RPMI7951 (cell line): Measurements from ENCODE around the gene FOXA3. TPM values are rescaled to one million over a fixed set of nuclear protein-coding genes. Genes with fewer than 3 reads are reported as not detected.

ENCODE experiments used
- DNase-seq: peaks from one replicate; pipeline ENCODE4 v3.0.0-alpha.2; 2012; ENCODE audit warnings: low read depth
- total RNA-seq: library from RNA; depleted of rRNA; stranded (reverse); fragments of >200 nt; shearing (Covaris generic); gene quantifications from 2 replicates; pipeline ENCODE4 v1.2.3, GENCODE V29; 2014; rRNA removed

Gene FOXA3
- total RNA-seq = not detected in 2 replicates

GRCh38 chr19:45863840-45864628, at the start of gene FOXA3:
Gene FOXA3, plus strand, starts transcription at chr19:45864326. Its CDS starts 131 bp downstream, at chr19:45864457.
- DNase-seq = peak; percentile 40

DNA sequence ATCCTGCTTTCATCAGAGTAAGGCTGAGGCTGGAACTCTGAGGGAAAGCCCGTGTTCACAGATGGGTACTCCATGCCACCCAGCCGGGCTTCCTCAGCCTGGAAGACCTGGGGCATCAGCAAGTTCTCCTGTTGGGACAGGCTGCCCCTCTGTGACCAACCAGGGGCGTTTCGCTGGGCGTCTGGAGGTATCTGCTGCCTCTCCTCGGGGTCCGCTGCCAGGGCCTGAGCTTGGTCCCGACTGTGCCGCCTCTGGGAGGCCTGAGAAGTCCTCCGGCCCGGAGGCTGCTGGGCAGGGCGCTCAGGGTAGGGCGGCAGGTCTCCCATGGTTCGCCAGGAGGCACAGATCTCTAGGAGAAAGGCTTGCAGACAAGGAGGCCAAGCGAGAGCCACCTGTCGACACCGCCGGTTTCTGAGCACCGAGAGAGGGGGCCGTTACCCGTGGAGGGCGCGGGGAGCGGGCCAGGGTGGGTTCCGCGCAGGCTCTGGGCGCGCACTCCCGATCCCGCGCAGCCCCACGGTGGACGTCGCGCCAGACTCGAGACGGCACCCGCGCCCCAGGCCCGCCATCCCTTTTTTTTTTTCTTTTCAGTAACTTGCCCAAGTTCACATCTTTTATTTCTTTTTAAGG, 49.2 kb upstream of the FOXA3 start, which contains the start of gene RSPH6A:
TSS of gene RSPH6A (minus strand) at position 458 of the 630 bp plus-strand sequence. CDS start at position 326, 132 bp downstream.
- no peak for DNase-seq

DNA sequence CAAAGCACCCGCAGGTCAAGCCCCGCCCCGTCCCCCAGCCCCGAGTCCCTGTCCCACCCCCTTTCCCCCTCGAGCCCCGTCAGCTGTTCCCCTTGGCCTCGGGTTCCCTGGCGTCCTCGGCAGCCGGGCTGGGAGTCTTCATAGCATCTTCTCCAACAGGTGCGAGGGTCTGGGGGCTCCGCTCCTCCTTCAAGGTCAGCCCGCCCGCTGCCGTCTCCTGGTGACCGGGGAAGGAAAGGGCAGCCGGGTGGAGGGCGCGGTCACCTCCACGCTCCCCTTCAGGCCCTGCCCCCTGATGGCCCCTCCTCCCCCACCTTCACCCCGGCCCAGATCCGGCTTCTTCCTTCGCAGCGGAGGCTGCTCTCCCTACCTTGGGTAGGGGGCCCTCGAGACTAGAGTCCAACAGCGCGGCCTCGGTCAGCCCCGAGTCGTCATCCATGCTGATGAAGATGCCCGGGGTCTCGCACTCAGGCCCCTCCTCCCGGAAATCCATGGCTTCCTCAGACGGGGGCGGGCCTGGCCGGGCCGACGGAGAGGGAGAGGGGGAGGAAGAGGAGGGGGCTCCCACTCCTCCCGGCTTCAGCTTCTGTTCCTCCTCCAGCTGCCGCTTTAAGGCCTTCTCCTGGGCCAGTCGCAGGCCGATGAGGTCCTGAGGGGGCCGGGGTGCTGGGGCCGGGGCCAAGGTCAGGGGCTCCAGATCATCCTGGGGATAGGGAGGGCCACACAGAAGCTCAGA, 48.5 kb upstream of the FOXA3 start:
- no peak for DNase-seq

DNA sequence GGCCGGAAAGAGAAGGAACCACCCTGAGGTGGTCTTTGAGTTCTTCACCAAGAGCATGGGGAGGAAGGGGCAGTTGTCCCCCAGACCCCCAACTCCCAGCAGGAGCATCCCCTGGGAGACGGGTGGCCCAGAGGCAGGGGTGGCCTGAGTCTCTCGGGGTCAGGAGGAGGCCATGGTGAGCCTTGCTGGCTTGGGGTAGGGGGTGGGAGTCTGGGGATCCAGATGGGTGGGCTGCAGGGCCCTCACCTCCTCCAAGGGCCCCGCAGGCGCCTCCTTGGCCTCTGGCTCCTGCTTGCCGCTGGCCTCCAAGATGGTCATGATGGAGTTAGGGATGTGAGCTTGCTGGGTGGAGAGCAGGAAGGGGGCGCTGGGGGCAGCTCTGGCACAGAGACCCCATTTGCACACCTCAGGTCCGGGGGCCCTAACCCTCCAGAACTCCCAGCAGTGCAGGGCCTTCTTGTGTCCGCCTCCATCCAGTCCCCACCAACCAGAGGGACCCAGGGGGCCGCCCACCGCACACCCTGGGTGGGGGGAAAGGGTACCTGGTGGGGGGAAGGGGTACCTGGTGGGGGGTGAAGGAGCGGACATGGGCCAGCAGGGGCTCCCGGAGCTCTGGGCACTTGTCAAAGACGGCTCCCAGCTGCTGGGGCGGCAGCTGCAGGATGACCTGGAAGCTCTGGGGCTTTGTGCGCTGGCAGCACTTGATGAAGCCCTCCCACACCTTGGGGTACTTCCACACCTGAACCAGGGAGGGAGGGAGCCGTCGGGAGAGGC, 47.7 kb upstream of the FOXA3 start:
- DNase-seq = no peak

DNA sequence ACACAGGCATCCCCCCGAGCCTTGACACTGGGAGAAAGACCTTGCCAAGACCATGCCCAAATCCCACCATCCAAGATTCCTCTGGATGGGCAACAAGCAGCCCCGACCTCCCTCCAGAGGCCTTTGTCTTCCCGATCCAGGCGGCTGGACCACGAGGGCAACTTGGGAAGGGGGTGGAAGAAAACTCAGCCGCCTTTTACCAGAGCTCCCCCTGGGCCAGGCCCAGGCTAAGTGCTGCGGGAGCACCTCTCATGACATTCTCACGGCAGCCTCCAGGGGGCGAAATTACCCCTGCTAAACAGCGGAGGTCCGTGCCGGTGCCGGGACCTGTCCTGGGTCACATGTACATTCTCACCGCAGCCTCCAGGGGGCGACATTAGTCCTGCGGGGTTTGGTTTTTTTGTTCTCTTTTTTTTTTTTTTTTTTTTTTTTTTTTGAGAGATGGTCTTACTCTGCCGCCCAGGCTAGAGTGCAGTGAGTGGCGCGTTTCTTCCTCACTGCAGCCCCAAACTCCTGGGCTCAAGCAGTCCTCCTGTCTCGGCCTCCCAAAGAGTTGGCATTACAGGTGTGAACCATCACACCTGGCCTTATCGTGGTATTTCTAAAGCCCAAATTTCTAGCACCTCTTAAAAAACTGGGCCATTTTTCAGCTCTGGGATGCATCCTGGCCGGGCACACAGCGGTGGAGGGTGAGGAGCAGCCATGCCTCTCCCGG, 47.0 kb upstream of the FOXA3 start:
- DNase-seq = peak; percentile 84

DNA sequence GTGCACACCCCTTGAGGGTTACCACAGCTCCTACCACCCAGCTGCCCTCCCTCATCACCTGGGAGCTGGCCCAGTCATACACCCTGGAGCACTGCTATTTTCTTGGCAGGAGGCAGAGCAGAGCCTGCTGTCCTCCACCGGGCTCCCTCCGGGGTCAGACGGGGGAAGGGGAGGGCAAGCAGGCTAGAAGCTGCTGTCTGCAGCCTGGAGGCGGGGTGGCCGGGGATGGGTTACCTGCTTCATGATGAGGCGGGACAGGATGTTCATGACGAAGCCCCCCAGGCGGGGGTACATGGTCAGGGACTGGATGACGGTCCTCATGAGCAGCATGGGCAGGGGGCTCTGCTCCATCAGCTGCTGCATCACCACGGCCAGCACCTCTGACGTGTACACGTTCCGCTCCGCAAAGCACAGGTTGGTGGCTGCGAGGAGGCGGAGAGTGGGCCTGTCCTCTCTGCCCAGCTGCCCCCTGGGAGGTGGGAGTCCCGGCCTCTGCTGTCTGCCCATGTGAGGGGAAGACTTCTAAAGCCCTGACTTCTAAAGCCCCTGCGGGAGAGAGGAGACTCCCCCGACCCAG, 46.3 kb upstream of the FOXA3 start:
- DNase-seq = peak; percentile 48

GRCh38 chr19:45819769-45820168, 44.4 kb upstream of the FOXA3 start:
- DNase-seq = no peak

DNA sequence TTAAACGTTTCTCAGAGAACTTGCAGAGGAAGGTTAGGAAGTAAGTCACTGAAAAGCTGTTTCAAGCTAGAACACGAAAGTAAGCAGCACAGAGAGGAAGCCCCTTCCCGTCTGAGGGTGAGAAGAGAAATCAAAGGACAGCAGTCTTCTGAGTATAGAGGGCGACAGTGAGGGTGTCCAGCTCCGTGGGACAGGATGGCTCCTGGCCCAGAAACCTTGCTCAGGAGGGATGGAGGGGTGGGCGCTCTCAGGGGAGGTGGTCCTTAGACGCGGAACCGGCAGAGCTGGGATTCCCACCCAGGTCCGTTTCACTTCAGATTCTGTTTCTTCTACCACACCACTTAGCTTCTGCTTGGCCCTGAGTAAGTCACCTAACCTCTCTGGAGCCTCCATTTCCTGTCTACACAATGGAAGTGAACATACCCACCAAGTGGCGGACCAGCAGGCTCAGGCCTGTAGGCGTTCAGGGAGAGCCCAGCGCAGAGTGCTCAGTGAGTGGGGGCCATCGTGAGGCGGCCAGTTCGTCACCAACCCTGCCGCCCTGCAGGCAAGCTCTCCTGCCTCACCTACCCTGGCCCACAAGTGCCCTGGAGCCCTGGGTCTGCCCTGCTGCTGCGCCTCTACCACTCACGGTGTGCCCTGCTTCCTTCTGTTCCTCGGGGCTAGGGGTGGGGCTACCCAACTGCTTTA, 43.6 kb upstream of the FOXA3 start:
- DNase-seq = no peak

DNA sequence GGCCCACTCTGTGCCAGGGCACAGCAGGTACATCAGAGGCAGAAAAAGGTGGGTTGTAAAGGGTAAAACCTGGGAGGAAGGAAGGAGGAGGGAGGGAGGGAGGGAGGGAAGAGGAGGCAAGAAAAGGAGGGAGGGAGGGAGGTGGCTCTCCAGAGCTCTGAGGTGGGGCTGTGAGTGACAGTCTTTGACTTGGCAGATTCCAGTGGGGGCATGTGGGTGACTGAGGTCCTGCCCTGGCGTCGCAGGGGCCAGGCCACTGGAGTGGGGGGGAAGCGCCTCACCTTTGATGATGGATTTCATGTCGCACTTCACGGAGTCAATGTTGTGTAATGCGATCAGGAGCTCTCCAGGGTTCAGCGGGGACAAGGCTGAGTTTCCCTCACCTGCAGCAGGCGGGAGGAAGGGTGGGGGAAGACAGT, 43.0 kb upstream of the FOXA3 start:
- DNase-seq = no peak

- DNase-seq = no peak
Observed at GRCh38 chr19:45821570-45821969, 42.6 kb upstream of the FOXA3 start.

DNA sequence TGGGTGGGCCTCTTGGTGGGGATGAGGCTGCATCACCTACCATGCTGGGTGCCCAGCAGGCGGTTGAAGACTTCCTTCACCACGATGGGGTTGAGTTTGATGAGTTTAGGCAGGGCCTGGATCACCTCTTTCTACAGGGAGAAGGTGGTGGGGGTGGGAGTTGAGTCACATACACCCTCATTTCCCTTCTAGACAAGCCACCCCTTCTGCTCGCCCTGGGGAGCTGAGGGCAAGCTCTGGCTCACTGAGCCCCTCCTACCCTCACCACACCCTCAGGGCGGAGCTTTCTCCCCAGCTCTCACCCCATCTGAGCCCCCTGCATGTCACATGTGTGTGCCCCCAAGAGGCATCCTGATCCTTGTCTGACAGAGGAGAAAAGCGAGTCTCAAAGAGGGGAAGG, 41.4 kb upstream of the FOXA3 start:
- no peak for DNase-seq

DNA sequence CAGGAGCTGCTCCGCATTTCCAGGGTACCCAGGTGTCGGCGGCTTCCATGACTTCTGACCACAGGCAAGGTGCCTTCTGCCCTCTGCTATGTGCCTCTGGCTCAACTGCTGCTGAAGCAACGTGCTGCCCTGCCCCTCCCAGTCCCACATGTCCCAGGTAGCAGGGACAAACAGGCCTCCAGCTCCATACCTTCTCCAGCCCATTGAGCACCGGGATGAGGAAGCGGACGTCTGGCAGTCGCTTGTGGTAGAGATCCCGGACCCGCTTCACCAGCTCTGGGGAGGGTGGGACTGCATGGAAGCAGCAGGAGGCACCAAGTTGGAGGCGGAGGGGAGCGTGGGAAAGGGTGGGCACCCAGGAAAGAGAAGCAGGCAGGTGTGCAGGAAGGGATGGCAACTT, 40.9 kb upstream of the FOXA3 start:
- no peak for DNase-seq

DNA sequence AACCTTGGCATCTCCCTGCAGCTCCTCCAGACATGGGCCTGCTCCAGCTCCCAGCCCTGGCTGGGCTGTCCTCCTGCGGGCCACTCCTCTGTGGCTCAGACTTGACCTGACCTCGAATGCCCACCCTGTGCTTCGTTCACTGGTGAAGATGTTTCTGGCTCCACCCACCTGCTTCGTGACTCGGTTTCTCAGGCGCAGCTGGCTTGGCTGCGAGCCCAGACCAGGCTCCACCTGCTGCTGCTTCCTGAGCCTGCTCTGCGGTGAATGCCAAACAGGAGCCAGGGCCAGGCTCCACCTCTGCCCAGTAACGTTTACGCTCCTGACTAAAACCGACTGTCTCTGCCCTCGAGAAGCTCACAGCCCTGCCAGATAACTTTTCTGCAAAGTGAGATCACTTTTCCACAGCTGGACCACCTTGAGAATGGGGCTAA, 40.1 kb upstream of the FOXA3 start:
- DNase-seq = no peak

DNA sequence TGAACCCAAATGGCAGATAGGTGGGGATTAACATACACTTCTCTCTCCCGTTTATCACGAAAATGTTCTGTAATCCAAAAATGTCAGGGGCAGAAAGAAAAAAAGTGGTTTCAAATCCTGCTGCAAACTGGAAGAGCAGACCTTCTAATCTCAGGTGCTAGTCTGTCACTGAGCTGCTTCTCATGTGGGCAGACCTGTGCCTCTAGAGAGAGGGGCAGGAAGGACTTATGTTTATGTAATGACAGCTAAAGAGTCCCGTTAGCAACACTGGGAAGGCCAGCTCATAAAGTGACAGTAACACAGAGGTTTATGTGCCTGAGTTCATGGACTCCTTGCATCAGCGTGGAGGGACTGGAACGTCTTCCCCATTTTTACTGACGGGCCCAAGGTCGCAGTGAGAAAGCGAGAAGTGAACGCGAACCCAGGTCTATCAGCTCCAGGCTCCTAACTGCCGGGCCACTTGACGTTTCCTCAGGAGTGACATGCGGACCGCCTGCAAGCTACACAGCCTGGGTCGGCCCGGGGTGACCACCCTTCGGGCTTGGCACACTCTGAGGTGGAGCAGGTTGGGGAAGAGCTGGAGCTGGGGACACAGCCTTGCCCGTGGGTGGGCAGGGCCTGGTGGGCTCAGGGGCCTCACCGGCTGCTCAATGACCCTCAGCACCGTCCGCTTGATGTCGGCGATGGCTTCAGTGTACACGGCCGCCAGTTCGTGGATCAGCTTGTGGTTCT, 39.4 kb upstream of the FOXA3 start:
- DNase-seq = no peak

DNA sequence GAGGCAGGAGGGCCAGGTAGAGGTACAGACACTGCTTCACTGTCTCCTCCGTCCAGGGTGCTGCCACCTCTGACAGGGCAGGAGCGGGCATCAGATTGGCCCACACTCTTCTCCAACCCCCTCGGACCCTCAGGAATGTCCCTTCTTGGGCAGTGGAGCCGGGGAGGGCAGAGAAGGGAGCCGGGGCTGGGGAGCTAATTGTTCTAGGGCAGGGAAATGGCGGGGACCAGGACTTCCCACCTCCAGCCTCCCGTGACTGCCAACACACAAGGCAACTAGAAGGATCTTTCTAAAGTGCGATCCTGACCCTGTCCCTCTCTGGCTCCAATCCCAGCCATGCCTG, 38.9 kb upstream of the FOXA3 start:
- DNase-seq = no peak

GRCh38 chr19:45825917-45826893, 37.9 kb upstream of the FOXA3 start:
- DNase-seq = no peak

- DNase-seq = no peak
Observed at GRCh38 chr19:45826934-45827333, 37.2 kb upstream of the FOXA3 start.

DNA sequence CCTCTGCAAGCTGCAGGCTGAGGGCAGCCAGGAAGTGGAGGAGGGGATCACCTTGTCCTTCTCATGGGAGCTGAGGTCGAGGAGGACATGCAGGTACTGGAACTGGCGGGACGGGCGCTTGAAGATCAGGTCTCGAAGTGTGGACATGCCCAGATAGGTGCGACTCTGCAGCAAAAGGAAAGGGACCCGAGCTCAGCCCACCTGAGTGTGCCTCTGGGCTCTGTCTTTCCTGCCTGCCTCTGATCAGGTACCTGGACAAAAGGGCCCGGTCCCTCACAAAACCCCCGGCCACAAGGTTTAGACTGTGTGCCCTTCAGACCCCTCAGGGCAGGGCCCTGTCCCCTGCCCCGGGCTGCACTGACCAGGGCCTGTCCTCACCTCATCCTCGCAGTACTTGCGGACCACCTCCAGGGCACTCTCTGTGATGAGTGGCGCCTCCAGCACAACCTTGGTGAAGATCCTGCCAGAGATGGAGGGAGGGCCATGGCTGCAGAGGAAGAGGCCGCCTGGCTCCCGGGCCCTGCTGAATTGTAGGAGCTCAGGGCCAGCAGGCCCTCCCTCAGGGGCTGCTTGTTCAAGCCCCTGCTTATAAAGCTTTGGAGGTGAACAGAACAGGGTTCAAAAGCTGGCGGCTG, 36.5 kb upstream of the FOXA3 start:
- no peak for DNase-seq
